Globus pallidus (tissue), 1 donor: ENCODE measurements around the gene SLC25A19.
"Not testable (repeated sequence)": the region's sequence is repeated elsewhere in the genome, so short reads cannot be mapped to it uniquely, and the experiment has no call there.

Source experiments
- DNase-seq: peaks from one replicate; pipeline ENCODE4 v3.0.0-alpha.2; 2015; ENCODE audit warnings: low spot score

Gene SLC25A19

DNA sequence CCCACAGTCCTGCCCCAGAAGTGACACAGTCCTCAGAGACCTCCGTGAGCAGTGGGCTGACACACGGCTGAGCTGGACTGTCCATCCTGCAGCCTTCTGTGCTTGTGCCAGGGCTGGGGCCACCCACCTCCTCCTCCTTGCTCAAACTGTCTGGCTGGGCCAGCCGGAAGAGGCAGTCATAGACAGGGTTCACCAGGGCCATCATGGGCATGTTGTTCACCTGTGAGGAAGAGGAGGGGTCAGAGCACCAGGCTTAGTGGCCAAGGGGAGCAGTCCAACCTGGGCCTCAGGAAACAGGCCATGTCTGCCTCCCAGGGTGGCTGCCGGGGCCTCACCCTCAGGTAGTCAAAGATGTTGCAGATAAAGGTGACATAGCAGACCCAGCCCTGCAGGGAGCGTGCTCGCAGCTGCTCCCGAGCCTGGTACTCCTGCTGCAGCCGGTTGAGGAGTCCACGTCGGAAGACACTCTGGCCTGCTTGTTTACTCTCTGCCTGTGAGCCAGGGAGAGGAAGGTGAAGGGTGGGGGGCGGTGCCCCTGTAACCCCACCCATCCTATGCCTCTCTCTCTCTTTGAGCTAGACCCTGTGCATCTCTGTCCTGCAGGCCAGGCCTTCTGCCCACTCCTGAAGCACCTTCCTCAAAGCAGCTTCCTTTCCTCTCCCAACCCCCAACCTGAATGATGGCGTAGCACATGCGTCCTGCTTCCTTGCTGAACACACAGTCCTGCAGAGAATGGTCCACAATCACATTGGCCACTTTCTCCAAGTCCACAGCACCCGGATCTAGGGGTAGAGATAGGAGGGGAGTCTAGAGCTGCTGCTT lies 21.6 kb downstream of the SLC25A19 start:
- DNase-seq: no peak

DNA sequence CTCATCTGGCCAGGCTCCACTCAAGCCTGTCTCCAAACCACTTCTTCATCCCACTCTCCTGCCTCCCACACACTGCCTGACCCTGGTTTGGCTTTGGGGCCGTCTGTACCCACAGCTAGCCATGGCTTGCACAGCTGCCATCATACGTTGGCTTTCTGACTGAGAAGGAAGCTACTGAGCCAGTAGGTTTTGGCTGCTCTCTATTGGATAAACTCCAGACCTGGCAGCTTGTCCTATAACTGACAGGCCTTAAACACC lies 22.2 kb downstream of the SLC25A19 start:
- peak; percentile 48 for DNase-seq

DNA sequence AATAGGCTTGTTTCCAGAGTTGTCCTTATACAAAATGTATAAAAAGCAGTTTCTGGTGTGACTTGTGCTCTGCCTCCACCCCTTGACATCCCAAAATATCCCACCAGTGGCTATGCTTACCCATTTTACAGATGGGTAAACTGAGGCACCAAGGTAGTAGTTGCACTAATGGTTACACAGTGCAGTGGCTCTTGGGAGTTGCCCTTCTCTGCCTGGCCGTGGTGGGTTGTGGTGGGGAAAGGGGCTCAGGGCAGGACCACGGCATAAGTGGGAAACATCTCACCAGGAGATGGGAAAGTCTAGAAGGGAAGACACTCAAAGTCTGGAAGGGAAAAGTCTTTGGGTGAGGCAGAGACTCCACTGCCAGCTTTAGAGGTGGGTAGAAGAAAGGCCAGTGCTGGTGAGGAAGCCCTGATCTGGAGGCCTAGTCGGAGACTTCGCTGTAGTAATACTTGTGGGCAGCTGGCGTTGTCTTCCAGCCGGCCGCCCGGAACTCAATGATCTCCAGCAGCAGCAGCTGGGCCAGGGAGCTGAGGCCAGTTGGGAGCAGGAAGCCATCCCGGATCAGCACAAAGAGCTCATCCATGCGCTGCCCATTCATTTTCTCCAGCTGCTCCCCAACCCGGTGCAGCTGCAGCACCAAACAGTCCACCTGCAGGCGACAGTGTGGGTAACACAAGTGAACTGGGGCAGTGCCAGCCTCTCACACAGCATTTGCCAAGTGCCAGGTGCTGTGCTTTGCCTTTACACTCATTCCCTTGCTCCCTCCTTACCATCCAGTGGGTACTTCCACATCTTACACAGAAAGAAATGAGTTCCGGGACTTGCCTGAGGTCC lies 22.7 kb downstream of the SLC25A19 start:
- peak; percentile 51 for DNase-seq

DNA sequence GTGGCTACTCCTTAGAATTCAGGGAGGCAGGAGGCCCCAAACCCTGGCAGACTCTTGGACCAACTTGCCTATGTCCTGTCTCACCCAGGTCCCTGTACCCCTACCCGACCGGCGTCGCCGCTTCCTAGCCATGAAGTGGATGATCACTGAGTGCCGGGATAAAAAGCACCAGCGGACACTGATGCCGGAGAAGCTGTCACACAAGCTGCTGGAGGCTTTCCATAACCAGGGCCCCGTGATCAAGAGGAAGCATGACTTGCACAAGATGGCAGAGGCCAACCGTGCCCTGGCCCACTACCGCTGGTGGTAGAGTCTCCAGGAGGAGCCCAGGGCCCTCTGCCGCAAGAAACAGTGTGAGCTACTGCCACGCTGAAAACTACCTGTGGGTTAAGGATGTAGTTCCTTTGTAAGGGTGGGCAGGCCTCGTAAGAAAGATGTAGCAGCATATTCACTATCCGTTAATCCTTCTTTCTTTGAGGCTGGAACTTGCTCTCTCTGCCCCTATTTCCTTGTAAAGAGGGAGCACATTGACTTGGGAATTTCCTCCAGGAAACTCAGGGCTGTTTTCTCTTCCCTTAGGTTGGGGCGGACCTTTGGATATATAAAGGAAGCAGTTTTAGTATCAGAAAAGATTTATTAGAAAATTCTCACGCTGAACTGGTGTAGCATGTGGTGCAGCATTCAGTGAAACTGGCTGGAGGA lies 23.5 kb downstream of the SLC25A19 start:
- no peak for DNase-seq

DNA sequence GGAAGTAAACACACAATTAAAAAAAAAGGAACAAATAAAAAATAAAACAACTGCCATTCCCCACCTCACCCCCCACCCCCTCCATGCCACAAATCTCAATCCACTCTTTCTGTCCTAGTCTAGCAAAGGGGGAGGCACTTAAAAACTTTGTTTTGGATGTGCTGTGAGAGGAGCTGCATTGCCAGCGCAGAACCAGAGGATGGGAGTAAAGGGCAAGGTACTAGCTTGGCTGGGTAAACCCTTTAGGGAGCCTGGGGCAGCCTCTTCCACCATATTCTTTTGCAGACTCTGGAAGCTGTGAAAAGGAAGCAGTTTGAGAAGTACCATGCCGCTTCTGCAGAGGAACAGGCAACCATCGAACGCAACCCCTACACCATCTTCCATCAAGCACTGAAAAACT lies 26.2 kb downstream of the SLC25A19 start:
- DNase-seq: no peak

DNA sequence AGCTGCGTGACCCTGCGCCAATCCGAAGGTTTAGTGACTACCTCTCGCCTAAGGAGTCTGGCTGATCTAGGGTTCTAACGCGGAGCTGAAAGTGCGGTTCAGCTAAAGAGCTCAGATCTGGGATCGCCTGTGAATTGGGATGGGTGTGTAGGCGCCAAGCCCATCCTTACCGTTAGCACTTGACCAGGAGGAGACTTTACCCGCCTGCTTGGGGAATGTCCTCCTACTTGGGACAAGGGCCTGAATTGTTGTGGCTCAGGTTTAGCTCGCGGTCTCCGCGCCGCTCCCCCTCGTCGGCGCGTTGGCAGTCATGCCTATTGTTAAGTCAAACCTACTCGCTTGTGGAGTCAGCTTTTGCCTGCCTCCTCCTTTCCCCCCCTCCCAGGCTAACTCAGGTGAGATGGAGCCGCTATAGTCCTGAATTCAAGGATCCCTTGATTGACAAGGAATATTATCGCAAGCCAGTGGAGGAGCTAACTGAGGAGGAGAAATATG lies 27.1 kb downstream of the SLC25A19 start:
- DNase-seq: no peak

DNA sequence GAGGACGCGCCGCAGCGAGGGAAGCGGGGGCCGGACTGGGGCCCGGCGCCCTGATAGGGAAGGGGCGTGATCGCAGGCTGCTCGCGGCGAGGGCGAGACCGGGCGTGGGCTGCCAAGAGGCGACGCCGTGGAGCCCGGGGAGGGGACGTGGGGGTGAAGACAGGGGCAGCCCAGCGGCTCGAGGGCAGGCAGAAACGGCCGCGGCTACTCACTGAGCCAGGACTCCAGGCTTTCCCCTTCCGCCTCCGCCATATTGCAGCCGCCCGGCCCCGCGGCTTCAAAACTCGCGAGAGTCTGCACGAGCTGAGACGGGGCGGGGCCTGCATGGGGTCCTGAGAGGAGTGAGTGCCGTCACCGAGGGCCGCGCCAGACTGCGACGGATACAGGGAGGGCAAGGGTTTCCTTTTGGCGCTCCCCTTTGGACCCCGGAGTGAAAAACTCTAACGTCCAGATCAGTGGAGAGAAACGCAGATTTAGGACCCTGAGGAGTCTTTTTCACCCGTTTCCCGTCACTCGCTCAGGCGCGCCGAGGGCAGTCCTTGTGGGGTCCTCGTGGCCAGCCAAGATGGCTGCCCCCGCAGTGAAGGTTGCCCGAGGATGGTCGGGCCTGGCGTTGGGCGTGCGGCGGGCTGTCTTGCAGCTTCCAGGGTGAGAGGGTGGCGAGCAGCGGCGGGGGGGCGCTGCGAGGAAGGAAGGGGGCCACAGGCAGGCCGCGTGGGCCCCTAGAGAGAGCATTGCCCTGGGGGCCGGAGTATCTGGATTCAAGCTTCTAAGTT lies 27.7 kb downstream of the SLC25A19 start, which contains the start of the genes GGA3 and MRPS7:
Gene GGA3, minus strand, starts transcription at position 271 of the 776 bp plus-strand sequence. Its CDS starts 19 bp downstream, at position 252.
Gene MRPS7, plus strand, starts transcription at position 544 of the 776 bp plus-strand sequence. Its CDS starts 22 bp downstream, at position 566.
- DNase-seq: peak; percentile 92

DNA sequence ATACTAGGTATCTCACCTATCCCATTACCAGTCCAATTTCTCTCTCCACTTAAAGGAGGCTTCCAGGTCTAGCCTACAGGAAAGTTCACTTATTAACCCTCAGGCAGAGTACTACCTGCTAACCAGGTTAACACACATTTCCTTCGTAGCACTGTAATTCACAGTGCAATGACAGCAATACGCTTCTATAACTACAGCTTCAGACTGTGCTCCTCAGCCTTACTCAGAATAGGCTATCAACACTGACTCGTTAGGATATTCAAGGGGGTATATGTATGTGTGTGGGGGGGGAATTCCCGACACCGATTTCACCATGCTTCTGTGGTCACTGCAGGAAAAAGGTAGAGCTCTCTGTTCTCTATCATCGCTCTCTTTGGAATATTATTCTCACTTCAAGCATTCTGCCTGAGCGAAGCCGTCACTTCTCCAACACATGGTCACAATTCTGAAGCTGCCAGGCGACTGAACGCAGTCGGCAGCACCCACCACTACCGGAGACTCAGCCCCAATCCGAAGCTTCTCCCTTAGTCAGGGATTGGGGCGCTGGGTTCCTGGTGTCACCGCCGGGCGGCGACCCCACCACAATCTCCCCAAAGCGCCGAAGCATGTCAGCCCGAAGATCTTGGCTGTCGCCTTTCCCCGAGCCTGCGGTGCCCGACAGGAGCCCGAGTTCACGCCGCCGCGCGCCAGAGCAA lies 28.4 kb downstream of the SLC25A19 start:
- no peak for DNase-seq

DNA sequence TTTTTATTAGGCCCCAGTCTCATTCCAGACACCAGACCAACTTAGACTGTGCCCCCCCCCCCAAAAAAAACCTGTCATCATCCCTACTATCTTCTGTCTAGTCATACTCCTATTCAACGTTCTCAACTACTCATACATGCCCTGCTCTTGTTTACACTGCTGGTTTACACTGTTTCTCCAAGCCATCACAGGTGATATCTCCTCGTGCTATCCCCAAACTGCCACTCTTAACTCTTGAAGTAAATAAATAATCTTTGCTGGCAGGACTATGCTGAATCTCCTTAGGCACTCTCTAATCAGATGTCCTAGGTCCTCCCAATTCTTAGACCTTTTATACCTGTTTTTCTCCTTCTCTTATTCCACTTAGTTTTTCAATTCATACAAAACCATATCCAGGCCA lies 32.0 kb downstream of the SLC25A19 start:
- DNase-seq: not testable (repeated sequence)

DNA sequence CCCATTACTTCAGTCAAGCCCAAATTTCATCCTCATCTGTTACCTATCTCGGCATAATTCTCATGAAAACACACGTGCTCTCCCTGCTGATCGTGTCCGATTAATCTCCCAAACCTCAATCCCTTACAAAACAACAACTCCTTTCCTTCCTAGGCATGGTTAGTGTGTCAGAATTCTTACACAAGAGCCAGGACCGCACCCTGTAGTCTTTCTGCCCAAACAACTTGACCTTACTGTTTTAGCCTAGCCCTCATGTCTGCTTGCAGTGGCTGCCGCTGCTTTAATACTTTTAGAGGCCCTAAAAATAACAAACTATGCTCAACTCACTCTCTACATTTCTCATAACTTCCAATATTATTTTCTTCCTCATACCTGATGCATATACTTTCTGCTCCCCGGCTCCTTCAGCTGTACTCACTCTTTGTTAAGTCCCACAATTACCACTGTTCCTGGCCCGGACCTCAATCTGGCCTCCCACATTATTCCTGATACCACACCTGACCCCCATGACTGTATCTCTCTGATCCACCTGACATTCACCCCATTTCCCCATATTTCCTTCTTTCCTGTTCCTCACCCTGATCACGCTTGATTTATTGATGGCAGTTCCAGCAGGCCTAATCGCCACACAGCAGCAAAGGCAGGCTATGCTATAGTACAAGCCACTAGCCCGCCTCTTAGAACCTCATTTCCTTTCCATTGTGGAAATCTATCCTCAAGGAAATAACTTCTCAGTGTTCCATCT lies 33.1 kb downstream of the SLC25A19 start:
- DNase-seq: not testable (repeated sequence)

DNA sequence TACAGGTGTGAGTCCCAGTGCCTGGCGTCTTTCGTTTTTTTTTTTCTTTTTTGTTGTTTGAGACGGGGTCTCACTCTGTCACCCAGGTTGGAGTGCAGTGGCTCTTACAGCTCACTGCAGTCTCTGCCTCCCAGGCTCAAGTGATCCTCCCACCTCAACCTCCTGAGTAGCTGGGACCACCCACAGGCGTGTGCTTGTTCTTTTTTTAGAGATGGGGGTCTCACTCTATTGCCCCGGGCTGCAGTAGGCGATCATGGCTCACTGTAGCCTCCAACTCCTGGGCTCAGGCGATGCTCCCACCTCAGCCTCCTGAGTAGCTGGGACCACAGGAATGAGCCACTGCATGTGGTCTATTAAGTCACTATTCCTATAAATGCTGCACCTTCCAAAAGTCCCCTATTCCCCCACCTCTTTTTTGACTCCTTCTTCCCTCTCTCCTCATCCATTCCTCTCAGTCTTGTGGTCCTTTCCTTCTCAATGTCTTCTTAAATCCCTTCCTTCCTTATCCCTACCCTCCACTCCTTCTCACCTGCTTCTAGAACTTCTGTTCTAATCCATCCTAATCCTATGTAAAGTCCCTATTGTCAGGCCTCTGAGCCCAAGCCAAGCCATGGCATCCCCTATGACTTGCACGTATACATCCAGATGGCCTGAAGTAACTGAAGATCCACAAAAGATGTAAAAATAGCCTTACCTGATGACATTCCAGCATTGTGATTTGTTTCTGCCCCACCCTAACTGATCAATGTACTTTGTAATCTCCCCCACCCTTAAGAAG lies 37.0 kb downstream of the SLC25A19 start:
- DNase-seq: no peak

DNA sequence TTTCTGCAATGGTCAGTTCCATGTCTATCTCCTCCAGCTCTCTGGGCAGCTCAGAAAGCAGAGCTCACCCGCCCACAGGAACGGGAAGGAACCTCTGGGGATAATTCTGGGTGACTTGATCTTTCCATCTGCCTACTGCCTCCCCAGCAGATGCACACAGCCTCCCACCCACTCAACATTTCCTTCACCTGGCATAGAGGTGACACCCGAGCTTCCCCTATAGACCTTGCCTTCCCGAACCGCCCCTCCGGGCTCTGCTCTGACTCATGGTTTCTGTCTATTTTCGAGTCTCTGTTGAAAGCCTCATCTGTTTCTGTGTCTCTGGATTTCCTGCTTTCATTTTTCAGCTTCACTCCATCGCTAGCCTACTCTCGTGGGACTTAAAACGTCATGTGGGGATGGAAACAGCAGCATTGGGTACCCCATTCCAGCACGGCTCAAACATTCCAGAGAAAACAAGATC lies 39.2 kb downstream of the SLC25A19 start:
- no peak for DNase-seq

DNA sequence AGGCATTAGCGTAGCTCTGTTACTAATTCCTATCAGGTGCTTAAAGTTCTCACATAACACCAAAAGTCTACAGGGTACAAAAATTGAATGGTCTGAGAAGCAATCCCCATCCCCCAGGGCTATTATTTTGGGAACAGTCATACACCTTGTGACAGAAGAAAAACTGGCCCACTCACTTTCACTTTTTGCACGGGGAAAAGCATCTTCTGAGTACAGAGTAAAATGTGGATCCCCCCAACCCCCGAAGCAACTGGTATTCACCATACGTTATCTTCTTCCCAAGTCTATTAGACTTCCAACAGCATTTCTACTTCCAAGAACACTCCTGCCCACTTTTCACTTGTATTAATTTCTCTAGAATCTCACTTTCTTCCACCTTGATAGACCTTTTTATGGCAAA lies 39.7 kb downstream of the SLC25A19 start:
- DNase-seq: no peak

DNA sequence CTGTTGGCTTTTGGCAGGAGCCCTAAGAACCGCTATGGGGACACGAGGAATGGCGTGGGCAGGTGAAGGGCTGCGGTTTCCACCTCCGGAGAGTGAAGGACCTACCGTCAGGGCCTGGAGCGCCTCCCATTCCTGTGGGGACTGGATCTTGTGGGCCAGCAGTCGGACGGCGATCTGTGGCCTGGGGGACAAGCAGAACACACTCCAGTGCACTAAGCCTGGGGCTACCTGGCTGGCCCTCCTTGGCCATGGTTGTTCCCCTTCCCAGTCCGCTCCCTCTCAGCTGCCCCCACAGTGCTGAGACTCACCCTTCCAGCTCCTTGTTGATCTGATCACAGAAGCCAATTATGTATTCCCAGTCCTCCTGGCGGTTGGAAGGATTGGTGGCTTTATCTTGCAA lies 42.8 kb downstream of the SLC25A19 start:
- no peak for DNase-seq

DNA sequence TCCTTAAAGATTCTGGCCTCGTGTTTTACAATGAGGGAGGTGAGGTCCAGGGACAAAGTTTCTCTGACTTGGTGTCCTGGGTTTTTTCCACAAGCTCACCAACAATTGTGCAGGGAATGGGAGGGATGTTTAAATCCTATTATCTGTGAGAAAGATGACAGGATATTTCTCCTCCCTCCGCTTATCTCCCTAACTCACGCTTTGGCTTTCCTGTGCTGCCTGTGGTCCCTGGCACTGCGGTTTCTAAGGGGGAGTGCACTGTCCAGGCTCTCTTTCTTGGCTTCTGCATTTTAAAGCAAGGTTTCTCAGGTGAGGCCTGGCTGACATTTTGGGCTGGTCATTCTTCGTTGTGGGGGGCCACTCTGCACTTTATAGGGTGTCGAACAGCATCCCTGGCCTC lies 44.2 kb downstream of the SLC25A19 start:
- no peak for DNase-seq

DNA sequence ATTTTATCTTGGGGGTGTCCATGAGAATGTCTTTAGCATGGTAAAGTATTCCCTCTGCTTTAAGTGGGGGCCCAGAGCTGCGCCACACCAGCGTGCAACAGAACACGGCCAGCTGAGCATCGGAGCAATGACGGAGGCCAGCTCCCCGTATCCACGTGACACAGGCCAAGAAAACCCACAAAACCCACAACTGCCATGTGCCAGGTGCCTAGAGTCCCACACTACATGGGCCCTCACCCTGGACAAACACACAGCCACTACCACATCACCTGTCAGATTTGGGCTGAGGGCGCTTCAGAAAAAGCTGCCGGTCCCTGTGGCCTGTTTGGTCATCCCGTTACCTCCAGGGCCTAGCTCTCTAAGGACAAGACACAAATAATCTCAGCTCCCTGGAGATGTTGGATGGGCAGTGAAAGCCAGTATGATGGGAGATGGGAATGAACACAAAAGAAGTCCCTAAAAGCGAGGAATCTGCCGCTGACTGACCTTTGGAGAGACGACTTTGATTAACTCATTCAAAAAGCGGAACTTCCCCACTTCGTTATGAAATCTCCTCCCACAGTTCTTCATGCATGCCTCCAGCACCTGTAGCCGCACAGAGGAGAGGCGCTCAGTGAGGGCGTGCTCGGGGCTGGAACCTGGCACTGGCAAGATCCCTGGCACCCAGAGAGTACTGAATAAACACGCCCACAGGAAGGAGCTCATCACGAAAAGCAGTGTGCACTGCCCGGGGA lies 44.9 kb downstream of the SLC25A19 start:
- no peak for DNase-seq

DNA sequence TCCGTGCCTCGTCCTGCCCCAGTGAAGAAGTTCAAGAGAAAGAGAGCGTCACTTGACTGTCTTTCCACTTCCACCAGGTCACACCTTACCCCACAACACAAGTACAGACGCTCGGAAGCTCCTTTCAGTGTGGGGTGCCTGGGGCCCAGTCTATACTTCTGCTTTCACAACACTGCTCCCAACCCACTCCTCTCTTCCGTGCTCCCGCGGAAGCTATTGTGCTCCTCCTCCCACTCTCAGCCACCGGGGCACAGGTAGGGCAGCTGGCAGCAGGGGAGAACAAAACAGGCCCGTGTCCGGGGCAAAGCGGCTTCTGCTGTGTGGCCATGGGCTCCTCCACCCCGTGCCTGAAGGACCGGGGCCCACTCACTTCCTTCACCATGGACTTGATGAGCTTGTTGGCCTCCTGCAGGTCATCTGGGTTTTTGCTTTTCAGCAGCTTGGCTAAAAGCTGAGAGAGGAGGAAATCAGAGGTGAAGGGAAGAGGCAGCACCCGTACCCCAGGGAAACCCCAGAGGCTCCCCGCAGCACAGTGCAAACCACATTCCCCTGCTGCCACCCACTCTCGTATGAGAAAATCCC lies 46.7 kb downstream of the SLC25A19 start:
- no peak for DNase-seq

DNA sequence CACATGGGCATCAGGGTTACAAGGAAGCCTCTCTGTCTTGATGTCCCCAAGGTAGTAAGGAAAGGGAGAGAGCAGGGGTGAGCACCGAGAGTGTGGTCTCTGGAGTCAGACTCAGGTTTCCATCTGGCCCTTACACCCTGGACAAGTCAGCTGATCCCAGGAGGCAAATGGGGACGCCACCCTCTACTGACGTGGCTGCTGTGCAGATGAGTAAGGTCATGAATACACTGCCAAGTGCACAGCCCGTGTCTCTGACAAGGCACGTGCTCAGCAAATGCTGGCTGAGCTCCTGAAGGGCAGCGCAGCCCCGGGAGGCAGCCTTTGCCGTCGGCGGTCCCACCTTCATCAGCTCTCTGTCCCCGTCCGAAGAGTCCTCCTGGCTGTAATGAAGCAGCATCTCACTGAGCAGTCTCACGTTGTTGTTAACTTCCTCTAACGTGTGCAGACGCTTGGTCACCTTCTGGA lies 47.2 kb downstream of the SLC25A19 start:
- no peak for DNase-seq
